ENCODE results near the gene ASAP3.

The ASAP3 gene

DNA sequence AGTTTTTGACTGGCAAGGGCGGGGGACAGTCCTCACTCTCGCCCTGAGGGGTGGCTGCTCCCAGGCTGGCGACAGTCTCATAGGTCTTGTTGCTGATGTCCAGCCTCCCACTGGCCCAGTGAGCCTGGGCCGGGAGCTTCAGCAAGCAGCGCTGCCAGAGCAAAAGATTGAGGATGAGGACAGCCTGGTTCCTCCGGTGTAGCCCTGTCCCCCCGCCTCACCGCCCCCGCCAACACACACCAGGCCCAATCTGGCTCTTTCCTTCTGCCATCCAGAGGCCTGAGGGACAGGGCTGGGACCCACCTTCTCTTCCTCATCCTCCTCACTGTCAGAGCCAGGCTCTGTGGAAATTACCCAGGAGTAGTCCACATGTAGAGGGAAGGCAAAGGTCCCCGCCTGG, 50.9 kb downstream of the ASAP3 start:
- H3K4me3 ChIP-seq (ENCODE audit: low read length) = no peak overlapping the region

DNA sequence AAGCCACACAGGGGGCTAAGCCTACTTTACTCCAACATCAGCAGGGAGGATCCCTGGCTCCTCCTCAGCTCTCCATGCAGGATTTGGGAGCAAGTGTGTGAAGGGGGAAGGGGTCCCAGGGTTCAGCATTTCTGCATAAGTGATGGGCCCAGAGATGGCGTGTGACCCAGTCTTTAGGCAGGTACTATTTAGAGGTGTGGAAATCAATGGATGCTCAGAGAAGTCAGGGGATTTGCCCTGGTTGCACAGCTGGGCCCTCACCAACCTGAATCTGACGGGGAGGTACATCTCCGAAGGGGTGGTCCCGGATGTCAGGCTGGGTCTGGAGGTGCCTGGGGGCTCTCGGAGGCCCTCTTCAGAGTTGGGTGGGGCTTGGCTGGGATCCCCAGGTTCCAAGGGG, 52.5 kb downstream of the ASAP3 start:
- DNase-seq (ENCODE audit: low read depth, low spot score) = no peak
- H3K4me3 ChIP-seq (ENCODE audit: low read length) = no peak overlapping the region

More for the DNA sequence above, 50.9 kb downstream of the ASAP3 start:
- no peak for DNase-seq (ENCODE audit: low read depth, low spot score)

DNA sequence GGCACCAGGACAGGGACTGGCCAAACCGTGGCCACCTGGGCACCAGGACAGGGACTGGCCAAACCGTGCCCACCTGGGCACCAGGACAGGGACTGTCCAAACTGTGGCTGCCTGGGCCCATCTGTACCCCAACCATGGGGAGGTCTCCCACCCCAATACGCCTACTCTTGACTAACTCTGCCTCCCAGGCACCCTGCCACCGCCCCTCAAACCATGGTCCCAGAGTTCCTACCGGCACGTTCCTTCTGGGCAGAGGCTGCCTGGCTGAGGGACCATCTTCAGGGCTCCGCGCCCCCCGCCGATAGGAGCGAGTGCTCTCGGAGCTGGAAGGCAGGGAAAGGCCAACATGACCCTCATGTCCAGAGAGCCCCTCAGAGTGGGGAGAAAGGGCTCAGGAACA, 53.2 kb downstream of the ASAP3 start:
- DNase-seq (ENCODE audit: low read depth, low spot score) = no peak
- H3K4me3 ChIP-seq (ENCODE audit: low read length) = no peak overlapping the region

DNA sequence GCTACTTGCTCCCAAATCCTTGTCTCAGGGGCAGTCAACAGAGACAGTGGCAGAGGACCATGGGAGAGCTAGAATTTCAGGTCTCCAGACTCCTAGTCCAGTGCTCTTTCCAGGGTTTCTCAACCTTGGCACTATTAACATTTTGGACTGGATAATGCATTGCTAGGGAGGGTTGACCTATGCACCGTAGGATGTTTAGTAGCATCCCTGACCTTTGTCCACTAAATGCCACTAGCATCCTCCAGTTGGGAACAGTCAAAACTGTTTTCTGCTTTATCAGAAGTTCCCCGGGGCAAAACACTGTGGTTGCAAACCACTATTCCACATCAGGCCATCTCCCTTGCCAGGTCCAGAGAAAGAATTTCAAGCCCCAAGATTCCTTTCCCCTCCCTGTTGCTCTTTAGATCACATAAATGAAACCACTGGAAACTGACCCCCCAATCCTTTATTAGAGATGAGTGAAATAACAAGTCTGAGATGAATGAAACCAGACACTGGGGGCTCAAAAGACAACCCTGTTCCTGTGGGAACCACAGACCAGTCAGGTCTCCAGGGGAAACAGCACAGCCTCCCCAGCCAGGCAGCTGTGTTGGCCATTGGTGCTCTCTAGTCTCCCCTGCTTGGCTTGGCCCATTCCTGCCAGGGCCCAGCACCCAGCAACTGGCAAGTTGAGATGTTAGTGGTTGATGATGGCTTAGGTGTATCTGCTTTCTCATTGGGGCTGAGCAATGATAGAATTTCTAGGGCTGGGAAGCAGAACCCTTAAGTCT, 55.7 kb downstream of the ASAP3 start:
- no peak overlapping the region for H3K4me3 ChIP-seq (ENCODE audit: low read length)
- no peak for DNase-seq (ENCODE audit: low read depth, low spot score)

DNA sequence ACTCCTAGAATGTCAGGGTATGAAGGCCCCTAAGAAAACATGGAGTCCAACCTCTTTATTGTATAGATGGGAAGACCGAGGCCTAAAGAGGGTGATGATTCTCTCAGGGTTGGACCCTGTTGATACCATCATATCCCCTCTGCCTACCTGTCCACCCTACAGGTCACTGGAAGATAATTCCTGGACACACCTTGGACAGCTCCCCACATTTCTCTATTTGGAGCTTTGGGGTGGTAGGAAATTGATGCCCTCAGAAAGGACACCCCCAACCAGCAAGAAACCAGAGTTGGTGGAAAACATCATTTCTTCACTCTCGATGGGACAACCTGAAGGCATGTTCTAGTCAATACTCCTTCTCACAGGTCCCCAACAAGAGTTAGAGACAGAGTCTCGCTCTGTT, 56.4 kb downstream of the ASAP3 start:
- H3K4me3 ChIP-seq (ENCODE audit: low read length) = no peak overlapping the region
- DNase-seq (ENCODE audit: low read depth, low spot score) = no peak

DNA sequence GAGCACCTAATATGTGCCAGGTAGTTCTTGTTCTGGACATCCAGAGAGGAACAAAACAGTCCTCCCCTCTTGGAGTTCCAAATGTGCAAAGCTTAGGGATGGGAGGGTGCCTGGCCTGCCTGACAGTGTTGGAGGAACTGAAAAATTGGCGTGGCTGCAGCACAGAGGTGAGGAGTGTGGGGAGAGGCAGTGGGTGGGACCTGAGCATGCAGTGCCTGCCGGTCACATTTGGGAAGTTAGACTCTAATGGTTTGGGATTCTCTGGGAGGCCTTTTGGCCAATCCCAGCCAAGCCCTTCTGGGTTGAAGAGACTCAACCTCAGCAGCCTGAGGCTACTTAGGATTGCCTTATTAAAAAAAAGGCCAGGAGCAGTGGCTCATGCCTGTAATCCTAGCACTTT, 57.2 kb downstream of the ASAP3 start:
- no peak for DNase-seq (ENCODE audit: low read depth, low spot score)
- H3K4me3 ChIP-seq (ENCODE audit: low read length) = no peak overlapping the region

DNA sequence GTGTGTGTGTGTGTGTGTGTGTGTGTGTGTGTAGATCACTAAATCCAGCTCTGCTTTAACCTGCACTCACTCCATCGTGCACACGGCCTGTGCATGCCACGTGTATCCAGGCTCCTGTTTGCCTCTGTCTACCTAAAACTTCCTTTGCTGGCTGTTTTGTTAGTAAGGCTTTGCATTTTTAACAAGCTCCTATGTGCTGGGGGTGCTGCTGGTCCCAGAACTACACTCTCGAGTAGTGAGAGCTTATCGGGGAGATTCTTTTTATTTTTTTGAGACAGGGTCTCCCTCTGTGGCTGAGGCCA, 58.8 kb downstream of the ASAP3 start:
- H3K4me3 ChIP-seq (ENCODE audit: low read length) = no peak overlapping the region
- no peak for DNase-seq (ENCODE audit: low read depth, low spot score)

DNA sequence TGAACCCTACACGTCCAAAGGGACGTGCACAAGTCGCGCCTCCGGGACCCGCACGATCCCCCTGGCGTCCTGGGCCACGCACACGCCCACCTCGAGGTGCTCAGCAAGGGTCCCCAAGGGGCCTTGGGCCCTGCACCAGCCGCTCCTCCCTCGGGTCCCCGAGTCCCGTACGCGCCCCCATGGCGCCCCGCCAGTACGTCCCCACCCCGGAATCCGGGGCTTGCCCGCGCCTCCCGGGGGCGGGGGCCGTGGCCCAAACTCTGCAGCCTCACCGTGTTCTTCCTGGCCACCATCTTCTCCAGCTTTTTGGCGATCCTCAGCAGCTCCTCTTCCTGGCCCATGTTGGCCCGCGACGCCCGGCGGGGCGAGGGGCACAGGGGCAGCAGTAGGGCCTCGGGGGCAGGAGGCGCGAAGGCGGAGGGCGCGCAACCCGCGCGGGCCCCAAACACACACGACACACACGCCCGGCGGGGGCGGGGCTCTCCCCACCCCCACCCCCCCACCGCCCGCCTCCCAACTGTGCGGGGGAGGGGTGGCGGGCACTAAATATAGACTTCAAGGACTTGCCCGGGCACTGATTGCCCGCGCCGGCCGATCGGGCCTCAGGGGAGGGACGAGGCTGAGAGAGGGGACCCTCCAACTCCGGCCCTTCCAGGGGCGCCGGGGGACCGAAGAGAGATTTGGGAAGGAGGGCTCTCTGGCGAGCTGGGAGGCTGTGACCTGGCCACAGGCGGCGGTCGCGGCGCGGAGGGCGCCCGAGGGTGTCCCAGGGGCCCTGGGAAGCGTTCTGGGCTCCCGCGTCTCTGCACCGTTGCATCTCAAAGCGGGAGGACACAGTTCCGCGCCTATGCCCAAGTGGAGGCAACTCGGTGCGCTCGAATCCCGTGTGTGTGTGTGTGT, 59.4 kb downstream of the ASAP3 start, which contains the start of gene TCEA3:
TSS of gene TCEA3 (minus strand) at position 456 of the 900 bp plus-strand sequence. CDS start at position 341, 115 bp downstream.
- H3K4me3 ChIP-seq (ENCODE audit: low read length) = no peak within 1 kb of the TSS
- DNase-seq (ENCODE audit: low read depth, low spot score) = no peak

DNA sequence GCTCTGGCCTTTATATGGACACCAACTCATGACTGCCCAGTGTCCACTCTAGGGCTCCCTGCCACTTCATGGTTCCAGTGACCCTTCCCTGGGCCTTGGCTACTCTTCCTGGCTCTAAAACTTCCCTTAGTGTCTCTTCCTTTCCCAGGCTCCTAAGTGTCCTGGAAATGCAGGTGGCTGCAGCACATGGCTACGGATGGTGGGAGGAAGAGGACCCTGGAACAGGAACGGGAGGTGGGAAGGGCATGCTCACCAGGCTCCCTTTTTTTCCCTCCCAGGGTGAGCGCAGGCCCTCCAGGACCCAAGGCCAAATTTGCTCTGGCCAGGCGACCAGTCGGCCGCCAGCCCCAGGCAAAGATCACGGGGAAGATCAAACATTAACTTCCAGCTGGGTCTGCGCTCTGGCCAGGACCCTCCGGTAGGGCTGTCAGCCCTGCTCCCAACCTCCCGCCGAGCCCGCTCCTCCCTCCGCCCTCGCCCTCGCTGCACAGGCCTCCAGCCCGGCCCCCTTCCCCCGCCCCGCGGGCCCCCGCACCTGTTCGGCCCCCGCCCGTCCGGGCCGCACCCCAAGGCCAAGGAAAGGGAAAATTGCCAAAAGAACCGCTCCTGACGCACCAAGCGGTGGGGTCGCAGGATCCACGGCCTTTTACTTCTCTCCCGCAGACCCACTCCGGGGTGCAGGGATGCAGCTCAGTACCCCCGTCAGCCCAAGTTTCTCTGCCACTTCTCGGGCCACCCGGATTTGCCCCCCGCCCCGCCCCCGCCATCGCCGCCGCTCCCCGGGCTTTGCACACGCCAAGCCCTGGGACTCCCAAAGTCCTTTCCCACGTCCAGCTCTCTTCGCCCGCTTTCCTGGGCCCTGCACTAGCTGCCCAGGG, 60.3 kb downstream of the ASAP3 start:
- no peak for DNase-seq (ENCODE audit: low read depth, low spot score)

DNA sequence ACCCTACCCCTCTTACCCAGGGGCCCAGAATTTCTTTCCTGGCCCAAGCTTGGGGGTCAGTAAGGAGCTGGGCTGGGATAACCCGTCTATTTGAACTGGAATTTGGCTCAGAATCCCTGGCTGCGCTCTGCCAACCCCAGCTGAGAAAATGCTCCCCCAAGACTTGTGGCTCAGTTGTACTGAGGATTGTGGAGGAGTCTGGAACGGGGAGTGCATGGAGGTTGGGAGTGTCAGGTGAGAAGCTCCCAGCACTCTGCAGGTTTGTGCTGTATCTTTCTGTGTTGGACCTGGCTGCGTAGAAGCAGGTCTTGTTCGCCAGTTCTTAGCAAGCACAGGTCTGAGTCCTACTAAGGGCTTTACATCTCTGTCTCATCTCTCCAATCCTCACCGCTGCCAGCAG, 61.0 kb downstream of the ASAP3 start:
- H3K4me3 ChIP-seq (ENCODE audit: low read length) = no peak overlapping the region

More for the DNA sequence above, 60.3 kb downstream of the ASAP3 start:
- H3K4me3 ChIP-seq (ENCODE audit: low read length) = no peak overlapping the region

DNA sequence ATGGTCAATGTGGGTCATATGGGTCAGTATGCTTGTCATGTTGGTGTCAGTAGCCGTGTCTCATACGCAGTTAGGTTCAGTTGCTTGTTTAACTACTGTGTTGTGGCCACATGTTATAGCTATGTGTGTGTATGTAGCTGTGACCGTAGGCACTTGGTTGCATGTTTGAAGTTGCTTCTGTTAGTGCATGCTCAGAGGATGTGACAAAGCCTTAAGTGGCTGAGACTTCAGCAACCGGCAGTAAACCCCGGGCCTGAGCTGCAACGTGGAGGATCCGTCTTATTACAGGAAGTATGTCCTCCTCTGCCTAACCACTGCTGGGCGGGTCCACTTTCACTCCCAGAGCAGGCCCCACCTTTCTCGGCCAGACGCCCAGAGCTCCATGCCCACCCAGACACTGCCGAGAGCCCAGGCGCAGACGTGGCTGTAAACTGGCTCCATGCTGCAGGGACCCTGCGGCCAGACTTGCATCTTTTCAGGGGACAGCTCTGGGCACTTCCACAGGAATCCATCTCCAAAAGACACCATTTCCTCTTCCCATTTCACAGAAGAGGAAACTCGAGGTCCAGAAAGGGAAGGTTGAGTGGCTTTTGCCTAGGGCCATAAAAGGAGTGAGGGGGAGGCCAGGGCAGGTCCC, 61.6 kb downstream of the ASAP3 start:
- peak overlapping the region; percentile 4; the same call in 1 of the 2 replicates for H3K4me3 ChIP-seq (ENCODE audit: low read length)
- peak; percentile 82 for DNase-seq (ENCODE audit: low read depth, low spot score)

More for the DNA sequence above, 61.0 kb downstream of the ASAP3 start:
- DNase-seq (ENCODE audit: low read depth, low spot score) = no peak

DNA sequence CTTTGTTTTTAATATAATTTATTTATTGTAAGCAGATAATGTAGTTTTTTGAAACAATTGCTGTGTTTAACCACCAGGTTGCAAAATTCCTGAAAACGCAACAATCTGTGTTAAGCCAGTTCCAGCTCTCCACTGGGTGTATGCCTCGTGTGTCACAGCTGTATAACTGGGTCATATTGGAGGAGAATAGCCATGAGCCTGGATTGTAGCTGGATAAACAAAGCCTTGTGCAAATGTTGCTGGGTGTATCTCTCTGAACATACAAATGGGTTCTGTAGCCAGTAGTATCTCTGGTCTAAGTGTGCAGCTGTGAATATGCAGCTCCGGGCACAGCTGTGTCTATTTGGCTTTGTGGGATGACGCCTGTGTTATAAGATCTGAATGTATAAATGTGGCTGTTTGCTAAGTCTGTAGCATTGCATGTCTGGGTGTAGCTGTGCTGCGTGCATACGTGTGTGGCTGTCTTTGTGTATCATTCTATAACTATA, 62.2 kb downstream of the ASAP3 start:
- peak; percentile 47 for DNase-seq (ENCODE audit: low read depth, low spot score)
- peak overlapping the region; percentile 4; the same call in 1 of the 2 replicates for H3K4me3 ChIP-seq (ENCODE audit: low read length)

DNA sequence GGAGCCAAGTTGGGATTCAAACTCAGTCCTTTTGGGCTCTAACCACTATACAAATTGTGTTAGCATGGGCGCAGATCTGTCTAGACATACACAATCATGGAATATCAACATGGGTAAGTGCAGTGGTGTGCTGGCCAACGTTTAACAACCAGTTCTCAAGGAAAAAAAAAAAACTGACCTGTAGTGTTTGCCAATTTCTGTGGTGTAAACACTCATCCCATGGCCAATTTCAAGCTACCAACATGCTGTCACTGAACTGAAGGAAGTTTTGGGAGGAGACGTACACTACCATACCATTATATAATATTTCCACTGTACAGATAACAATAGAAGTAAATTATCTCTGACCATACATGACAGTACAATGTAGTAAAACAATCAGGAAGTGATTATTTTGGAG, 62.6 kb downstream of the ASAP3 start:
- no peak overlapping the region for H3K4me3 ChIP-seq (ENCODE audit: low read length)
- no peak for DNase-seq (ENCODE audit: low read depth, low spot score)

DNA sequence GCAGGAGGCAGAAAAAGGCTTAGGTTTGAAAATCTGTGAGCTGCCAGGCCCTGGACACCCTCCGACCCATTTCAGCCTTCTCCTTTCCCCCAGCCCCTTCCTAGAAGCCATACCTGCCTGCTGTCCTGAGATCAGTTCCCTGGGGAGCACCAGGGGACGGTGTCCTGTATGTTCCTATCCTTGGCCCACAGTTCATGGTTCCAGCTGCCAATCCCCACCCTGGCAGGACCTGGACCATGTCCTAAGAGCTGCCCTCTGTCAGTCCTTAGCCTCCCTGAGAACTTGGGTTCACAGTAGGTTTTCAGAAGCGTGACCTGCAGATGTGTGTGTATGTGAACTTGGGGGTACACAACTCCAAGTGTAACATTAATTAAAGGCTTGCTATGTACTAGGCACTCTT, 63.2 kb downstream of the ASAP3 start:
- no peak overlapping the region for H3K4me3 ChIP-seq (ENCODE audit: low read length)
- no peak for DNase-seq (ENCODE audit: low read depth, low spot score)

DNA sequence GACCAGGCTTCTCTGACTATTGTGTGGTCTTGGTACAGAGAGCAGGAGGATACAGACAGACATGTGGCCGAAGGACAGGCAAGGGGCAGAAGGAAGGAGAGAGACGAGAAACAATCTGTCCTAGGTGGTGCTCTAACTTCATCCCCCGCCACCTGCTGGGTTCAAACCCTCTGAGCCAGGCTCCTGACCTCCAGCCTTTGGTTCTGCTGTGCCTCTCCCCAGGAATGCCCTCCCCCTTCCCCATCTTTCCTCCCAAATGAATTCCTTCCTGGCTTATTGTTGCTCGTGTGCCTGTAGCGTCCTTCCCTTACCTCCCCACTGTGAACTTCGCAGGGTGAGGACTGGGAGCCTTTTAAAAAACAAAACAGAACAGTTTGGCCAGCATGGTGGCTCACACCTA, 64.8 kb downstream of the ASAP3 start:
- no peak for DNase-seq (ENCODE audit: low read depth, low spot score)
- no peak overlapping the region for H3K4me3 ChIP-seq (ENCODE audit: low read length)

DNA sequence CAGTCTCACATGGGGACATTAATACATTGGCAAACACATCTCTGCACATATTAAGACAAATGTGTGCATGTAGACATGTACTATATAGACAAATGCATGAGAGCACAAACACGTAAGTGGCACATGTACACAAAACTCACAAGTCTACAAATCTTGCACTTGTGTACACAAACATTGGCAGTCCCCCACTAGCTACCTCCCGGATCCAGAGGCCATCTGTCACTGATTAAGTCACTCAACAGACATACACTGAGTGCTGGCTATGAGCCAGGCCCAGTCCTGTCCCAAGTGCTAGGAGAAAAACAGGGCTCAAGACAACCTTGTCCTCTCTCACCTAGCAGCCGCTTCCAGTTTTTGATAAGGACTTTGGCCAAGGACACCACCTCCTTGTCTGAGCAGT, 66.4 kb downstream of the ASAP3 start:
- no peak overlapping the region for H3K4me3 ChIP-seq (ENCODE audit: low read length)
- DNase-seq (ENCODE audit: low read depth, low spot score) = no peak

DNA sequence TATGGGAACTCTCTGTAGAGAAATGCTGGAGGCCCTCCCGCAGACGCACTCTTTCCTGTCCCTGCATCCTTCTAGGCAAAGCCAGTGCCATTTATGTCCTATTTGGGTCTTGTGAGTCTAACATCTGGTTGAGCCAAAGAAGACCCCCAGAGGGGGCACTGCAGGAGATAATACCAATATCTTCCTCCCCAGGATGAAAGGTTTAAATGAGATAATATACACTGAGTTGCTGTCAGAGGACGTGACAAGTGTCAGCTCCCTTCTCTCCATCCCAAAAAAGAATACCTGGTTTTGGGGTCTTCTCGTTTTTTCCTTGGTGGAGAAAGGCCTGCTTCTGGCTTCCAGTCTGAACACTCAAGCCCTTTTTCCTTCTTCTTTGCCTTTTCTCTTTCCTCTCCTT, 67.0 kb downstream of the ASAP3 start:
- no peak for DNase-seq (ENCODE audit: low read depth, low spot score)
- H3K4me3 ChIP-seq (ENCODE audit: low read length) = no peak overlapping the region

DNA sequence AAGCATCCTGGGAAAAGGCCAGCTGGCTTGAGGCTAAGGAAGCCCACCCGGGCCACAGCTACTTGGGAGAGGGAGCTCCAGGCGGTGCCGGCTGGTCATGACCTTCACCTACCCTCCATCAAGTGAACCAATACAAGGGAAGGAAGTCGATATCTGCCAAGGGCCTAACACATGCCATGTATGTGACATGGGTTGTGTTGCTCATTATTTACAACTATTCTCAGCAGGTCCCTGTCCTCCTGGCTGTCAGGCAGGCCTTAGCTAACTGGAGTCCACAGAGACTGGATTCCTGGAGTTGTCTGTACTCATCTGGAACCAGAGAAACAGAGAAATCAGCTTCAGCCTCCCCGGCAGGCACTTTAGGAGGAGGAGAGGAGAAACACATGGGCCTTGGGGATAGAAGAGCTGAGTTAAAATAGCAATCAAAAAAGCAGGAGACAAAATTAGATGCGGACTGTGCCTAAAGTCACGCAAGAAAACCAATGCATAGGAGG, 75.1 kb downstream of the ASAP3 start:
- no peak overlapping the region for H3K4me3 ChIP-seq (ENCODE audit: low read length)
- DNase-seq (ENCODE audit: low read depth, low spot score) = no peak

Measured in Jurkat, Clone E6-1 (cell line).